GM21619 (cell line): ENCODE data around the gene NOS1.

Experiments
- ATAC-seq: cut with Tn5 transposase; IDR thresholded peaks from one replicate; pipeline ENCODE4 v1.9.1; 2021; ENCODE audit not compliant: unreplicated experiment

The NOS1 gene

DNA sequence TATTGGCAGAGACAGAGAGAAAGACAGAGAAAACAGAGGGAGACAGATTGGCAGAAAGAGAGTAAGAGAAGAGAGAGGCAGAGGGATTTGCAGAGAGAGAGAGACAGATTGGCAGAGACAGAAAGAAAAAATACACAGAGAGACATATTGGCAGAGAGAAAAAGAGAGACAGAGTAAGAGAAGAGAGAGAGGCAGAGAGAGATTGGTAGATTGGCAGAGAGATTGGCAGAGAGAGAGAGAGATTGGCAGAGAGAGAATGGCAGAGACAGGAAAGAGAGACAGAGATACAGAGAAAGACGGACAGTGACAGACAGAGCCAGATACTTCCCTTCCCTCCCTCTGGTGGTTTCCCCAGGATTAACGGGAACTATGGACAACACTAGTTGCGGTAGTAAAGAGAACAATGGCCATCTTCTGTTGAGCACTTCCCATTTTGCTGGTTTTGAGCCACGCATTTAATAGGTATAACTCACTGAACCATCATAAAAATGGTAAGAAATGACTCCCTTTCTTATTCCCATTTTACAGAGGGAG is 2.6 kb upstream of the NOS1 start:
- ATAC-seq: no peak

DNA sequence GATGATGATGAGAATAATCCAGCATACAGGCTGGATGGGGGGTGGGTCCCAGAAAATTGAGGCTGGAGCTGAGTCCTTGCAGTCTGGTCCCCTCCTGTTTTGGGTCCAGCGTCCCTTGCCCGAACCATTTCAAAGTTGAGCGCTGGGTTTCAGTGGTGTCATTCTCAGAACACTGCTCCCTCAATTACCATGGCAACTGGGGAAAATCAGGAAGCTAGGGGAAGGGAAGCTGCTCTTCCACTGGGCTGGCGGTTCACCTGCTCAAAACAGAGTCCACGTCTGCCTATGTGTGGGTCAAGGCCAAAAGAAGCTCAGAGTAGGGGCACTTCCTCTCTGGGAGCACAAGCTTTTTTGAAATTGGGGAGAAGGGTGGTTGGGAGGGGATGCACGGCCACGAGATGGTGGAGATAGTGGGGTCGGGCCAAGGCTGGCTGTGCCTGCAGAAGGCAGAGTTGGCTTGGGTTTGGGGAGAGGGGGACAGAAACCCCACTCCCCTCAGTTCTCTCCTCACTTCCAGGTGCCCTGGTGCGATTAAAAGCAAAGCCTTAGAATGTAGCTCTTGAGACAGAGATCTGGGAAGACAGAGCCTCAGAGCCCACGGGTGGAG is 1.7 kb upstream of the NOS1 start:
- no peak for ATAC-seq

DNA sequence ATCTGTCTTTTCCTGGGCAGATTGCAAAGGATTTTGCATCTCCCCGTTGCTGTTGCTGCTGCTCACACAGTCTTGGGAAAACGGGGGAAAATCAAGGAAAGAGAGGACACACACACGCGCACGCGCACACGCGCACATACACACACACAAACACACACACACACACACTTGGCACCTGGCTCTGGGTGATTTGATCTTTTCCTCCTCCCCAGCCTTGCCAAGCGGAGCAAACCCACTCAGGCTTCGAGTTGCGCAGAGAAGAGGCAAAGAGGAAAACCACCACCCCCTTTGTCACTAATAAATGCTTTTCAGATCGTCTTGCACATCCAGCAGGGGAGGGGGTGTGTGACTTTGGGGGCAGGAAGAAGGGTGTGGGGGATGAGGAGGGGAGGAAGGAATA is 965 bp upstream of the NOS1 start:
- ATAC-seq: no peak

DNA sequence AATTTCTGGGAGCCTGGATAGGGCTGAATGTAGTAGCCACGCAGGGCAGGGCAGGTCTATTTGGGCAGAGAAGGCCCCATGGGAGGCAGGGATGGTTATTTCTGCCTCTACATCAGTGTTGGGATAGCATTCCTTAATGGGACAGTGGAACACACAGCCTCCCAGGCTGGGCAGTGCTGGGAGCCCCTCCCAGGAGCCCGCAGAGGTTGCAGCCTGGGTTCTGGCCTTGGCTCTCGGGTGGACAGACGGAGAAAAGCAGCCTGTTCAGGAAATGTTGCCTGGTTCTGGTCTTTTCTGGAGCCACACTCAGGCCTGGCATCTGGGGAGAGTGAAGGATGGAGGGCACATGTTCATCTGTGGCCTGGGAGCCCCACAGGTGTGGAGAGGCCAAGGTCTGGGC is 479 bp upstream of the NOS1 start:
- ATAC-seq: no peak

DNA sequence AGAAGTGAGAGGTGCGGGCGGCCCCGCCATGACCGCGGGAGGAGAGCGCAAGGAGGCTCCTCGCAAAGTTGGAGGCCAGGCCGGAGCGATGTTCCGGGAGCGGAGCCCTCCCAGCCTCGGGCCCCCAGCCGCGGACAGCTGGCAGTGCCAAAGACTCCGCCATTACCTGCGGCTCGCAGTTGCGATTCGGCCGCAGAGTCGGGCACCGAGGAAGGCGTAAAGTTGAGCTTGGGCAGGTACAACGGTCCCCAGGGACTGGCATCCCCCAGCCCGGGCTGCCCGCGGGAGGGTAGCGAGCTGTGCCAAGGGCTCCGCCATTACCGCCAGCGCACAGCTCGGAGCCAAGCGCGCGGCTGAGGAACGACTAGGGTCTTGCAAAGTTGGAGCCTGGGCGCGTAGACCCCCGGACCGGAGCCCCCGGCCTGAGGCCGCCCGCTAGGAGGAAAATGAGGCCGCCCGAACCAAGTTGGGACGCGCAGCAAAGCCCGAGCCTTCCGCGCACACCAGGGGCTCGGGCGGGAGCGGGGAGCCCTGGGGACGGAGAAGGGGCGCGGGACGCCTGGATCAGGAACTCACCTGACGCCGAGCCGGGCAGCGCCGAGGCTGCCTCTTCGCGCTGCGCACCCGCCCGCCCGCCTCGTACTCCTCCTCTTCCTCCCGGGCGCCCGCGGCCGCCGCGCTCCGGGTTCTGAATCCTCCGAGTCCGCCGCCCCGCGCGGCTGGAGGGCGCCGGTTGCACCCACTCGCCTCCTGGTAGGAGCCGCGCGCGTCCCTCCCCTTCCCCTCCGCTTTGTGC is 677 bp downstream of the NOS1 start:
- ATAC-seq: no peak

DNA sequence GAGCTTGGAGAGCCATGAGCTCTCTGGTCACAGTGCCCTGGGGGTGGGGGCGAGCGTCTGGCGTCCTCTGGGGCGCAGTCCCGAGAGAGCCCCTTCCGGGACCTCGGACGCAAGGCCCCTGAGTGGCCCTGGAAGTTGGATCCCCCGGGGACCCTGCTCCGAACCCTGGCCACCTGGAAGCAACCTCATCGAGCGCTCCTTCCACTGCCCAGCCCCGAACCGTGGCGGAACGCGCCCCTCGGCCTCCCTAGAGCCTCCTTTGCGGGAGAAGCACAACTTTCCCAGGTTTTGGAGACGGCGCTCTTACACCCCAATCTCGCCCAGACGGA is 1.2 kb downstream of the NOS1 start:
- no peak for ATAC-seq

DNA sequence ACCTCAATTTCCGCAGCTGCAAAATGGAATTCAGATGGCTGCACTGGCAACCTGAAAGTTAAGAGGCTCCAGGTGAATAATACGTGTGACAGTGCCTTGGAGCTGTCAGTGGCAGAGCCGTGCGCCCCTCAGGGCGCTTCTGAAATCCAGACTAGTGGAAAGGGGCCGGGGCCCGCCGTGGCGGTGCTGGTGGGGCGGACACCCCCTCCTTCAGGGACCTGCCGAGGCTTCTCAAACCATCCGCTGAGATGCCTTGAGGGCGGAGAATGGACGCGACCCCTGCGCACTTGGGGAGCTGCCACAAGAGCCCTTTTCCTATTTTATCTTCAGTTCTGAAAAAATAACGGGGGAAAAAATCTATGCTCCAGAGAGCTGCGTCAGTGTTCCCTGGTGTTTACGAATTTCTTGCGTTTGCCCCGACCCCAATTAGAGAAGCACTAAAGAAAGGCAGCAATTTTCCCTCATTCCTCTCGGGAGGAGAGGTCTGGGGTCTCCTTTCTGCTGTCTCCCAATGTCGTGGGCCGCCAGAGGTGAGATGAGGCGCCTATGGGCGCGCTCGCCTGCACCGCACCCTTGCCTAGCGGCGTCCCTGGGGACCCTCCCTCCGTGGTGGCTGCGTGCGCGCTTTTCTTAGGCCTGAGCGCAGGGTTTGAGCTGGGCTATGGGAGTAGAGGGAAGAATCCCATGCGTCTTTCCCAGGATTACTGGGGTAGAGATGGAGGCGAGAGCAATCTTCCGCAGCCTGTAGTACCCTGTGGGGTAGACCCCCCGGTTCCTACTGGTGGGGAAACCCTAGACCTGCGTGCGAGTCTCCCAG is 2.2 kb downstream of the NOS1 start:
- no peak for ATAC-seq

DNA sequence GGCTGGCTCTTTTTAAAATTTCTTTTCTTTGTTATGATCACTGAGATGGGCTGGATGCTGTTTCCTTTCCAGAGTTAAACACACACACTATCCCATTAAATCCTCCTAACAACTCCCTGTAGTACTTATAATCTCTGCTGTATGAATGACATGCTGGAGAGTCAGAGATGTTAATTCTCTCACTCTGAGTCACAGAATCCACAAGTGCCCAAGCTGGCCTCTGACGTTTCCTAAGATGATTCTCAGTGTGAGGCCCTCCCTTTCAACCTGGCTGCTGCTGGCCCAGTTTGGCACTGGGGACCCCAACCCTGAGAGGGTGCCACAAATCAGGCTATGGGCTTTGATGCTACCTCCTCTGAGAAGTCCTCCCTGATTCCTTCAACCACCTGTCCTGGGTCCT is 5.4 kb downstream of the NOS1 start:
- no peak for ATAC-seq

DNA sequence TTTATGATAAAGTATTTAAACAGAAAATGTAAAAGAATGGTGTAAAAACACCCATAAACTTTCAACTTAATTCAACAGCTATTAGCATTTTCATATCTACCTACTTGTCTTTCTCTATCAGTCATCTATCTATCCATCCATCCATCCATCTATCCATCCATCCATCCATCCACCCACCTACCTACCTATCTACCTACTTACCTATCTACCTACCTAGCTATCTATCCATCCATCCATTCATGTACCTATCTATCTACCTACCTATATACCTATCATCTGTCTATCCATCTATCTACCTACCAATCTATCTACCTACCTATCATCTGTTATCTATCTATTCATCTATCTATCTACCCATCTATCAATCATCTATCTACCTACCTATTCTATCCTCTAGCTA is 8.5 kb downstream of the NOS1 start:
- no peak for ATAC-seq

DNA sequence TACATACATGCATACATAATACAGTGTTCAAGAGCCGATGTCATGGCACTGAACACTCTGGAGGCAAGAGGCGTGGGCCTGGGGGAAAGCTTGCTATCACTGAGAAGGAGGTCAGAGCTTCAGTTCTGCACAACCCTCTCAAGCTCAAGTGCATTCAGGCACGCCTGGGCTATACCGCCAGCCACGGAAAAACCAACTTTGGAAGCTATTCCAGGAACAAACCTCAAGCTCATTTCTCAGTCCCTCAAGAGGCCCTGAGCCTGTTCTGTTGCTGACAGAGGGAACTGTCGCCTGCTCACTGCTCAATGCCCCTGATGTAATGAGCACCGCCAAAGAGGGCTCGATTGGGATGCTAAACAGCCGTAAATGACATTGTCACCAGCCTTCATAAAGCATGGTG is 9.2 kb downstream of the NOS1 start:
- ATAC-seq: no peak

DNA sequence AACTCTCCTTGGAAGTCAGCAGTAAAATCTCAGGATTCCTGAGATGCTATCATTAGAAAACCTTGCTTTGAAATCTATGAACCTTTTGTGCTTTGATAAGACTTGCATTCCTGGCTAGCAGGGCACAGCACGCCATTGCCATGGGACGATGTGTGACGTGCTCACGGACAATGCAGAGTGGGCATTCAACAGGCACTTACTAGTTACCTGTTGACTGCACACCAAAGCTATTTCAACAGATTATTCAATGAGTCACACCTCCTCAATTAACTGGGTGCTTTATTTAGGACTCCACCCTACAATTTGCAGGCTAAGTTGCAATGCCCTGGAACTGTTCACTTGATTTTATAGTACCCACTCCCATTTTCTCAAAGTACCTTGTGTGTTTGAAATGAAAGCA is 11.3 kb downstream of the NOS1 start:
- ATAC-seq: no peak

DNA sequence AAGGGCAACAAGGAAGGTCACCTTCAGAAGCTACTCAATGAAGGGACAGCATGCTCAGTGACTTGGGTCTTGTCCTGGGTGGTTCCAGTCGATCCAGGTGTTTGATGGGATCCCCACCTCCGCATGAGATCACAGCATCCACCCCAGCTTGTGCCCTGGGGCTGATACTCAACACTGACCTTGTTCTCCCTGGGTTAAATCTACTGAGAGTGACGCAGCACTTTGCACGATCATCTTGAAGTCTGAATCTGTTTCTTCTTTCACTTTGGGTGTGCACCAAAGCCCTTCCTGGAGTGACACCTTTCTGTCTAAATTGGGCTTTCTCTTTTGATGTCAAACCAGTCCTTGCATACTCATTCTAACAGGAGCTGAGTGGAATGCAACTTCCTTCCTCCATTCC is 13.8 kb downstream of the NOS1 start:
- no peak for ATAC-seq

DNA sequence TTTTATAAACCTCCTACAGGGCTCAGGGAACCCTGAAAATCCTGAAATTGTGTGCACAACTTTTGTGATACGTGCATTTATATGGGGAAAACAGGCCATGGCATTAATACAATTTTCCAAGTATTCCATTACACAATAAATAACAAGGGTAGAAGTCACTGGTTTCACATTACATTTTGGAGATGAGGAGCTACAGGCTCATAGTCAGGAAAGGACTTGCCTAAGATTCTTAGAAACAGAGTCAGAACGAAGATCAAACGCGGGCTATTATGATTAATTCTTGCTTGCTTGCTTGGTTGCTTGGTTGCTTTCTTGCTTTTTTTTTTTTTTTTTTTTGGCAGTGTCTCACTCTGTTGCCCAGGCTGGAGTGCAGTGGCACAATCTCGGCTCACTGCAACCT is 16.7 kb downstream of the NOS1 start:
- ATAC-seq: no peak

DNA sequence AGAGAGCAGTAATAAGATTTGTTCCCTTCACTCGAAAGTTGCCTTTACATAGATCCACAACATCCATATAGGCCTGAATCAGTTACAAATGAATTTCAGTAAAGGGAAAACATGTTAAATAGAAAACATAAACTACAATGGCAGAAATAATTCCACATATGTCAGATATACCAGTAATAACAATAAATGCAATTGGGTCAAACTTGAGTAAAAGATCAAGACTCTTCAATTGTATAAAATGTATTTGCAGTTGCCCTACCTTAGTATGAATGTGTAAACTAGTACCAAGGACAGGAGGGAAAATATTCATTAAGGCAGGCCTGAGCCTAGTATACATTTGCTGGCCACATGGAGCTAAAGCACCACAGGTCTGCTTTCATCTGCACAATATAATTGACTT is 17.6 kb downstream of the NOS1 start:
- no peak for ATAC-seq

DNA sequence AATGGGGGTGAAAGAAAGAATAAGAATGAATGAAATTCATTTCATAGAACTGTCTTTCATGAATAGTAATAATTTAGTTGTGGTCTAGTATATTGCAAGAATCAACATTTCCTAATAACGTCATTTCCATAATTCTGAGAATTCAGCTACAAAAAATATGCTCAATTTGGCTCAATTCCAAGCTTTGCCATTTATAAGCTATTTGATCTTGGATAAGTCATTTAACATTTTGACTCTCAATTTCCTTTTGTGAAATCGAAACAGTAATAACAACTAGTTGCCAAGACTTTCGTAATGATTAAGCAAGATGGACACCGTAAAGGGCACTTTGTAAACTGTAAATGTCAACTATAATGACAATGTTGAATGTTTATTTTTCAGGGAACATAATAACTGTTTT is 18.1 kb downstream of the NOS1 start:
- ATAC-seq: no peak

DNA sequence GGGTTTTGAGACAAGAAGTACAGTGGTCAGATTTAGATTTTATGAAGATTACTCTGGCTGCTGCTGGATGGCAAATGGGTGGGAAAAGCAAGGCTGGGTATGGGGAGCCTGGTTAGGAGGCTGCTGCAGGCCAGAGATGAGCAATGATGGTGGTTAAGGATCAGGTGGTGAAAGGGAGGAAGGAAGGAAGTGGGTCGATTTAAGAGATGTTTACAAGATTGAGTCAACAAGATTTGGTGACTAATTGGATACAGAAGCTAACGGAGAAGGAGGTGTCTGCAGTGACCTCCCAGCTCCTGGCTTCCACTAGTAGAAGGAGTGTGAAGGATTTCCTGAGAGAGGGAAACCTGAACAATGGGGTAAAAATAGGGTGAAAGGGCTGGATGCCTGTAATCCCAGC is 18.7 kb downstream of the NOS1 start:
- ATAC-seq: no peak

DNA sequence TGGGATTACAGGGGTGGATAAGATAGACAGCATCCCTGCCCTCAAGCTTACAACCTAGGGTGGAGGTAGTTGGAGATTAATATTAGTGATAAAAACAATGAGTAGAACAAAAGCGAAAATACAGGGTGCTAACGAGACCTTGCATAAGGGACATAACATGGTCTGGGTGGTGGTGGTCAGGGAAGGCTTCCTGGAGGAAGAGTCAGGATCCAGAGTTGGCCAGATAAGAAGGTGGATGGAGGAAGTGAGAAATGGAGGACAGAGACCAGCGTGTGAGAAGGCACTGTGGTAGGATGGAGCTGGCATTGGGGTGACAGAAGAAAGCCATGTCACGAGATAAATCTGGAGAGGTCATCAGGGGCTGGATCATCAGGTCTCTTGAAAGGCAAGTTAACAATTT is 19.2 kb downstream of the NOS1 start:
- no peak for ATAC-seq

DNA sequence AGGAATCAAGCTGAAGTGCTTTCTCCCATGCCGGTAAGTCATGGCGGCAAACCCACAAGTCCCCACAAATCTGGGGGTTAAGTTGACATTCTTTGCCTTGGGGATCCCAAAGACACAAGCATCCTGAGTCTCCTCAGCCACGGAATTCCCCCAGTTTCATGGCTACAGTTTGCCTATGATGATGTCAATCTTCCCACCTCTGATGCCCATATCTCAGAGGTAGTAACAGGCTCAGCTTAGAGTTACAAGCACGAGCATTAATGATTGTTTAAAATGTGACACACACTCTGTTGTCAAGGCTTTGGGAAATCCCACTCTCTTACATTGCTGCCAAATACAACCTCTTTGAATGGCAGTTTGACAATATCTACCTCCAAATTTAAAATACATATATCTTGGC is 22.3 kb downstream of the NOS1 start:
- no peak for ATAC-seq

DNA sequence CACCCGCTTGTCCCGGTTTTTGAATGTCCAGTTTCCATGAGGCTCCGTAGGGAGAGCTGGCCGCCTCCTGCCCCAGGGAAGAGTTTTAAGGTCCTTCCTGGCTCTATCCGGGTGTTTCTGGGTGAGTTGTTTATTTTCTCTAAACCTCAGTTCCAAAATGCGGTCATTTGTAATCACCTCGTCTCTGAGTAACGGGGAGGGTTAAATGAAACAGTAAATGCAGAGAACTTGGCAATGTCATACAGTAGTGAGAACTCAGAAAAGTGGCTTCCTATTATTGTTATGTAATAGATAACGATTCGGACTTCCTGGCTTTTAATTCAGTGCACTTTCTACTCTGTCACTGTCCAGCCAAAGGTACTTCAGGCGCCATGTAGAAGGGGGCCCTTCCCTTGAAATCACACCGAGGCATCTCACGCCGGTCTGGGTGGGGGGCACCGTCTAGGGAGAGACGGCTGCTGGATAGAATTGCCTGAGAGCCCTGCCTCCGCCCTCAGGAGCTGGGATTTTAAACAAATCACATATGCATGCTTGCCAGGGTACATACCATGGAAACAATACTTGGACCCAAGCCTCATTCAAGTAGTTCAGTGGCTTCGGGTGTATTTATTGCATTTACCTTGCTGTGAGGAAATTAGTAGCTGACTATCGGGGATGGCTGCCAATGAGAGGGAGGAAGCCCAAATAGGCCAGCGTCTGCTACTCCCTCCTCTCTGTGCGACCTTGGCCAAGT is 26.4 kb downstream of the NOS1 start:
- ATAC-seq: no peak

DNA sequence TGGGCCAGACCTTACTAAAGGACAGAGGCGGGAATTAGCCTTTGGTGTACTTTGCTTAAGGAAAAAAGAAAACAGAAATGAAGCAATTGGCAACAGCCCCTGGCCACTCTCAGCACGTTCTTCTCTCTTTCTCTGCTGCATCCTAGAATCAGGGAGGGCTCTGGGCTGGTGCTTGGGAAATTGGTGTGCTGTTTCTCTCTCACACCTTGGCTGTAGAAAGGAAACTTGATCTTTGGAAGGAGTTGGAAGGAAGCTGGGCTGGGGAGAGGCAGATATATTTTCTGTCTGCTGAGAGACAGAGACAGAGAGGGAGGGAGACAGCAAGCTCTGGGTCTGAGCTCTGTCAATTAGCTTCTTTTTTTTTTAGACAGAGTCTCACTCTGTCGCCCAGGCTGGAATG is 27.4 kb downstream of the NOS1 start:
- ATAC-seq: no peak

DNA sequence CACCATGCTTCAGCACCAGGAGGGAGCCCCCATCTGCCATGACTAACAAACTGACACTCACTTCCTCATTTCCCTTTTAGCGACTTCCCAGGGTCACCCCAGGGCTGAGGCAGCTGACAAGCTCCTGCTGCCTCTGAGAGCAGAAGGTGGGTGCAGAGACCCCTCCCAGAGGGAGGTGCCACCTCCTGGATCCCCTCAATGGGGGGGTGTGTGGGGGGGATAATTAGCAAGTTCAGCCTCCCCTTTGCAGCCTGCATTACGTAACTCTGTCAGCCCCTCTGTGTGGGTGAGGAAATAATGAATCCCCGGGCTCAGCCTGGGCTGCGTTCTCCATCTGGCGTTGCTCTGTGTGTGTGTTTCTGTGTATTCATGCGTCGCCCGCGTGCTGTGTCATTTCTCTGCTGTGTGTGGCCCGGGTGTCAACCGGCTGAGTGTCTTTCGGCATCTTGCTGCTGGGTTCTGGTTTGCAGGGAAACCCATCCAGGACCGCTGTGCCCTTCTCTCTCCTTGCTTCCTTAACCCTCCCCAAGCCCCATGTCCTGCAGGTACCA is 28.0 kb downstream of the NOS1 start:
- no peak for ATAC-seq
